Transverse colon (tissue), 4 donors: ENCODE data around the gene DHRS7C. TPM values are rescaled to one million over a fixed set of nuclear protein-coding genes. Genes with fewer than 3 reads are reported as not detected.

Experiments used
- DNase-seq: peaks from one replicate; pipeline ENCODE4 v3.0.0-alpha.2; 2019
- H3K27ac ChIP-seq, 4 donors: fragments of 200-600 bp; sonication (generic); 2 replicates each; pipeline ENCODE4 v1.5.1; 2016 to 2018; ENCODE audit warnings: inconsistent platforms in 4 of 4
- H3K27me3 ChIP-seq: fragments of 200-600 bp; sonication (generic); 2 replicates; pipeline ENCODE4 v1.5.1; 2017; ENCODE audit warnings: inconsistent platforms
- H3K36me3 ChIP-seq, 4 donors: fragments of 200-600 bp; sonication (generic); 2 replicates each; pipeline ENCODE4 v1.5.1; 2017 to 2019; ENCODE audit warnings: inconsistent platforms in 4 of 4
- H3K4me1 ChIP-seq, 4 donors: fragments of 200-600 bp; sonication (generic); 2 replicates each; pipeline ENCODE4 v1.5.1; 2017 to 2020; ENCODE audit warnings: inconsistent platforms in 4 of 4
- H3K4me3 ChIP-seq, 4 donors: fragments of 200-600 bp; sonication (generic); 1 replicate in 1 of 4; 2 replicates in 3 of 4; pipeline versions ENCODE4 v1.5.1 to v1.6.1; 2017 to 2019; ENCODE audit warnings: inconsistent platforms in 4 of 4
- H3K9me3 ChIP-seq, 2 donors: fragments of 200-600 bp; sonication (generic); 2 replicates each; pipeline ENCODE4 v1.5.1; 2017 to 2019; ENCODE audit warnings: inconsistent platforms in 2 of 2
- EP300 ChIP-seq: sonication (generic); formaldehyde crosslinking; IDR thresholded peaks from one replicate; pipeline ENCODE4 v1.6.1; 2017; ENCODE audit warnings: antibody characterized with exemption, low read depth
- POLR2A ChIP-seq: fragments of 450-650 bp; IDR thresholded peaks from one replicate; pipeline ENCODE4 v1.6.1; 2016; ENCODE audit warnings: antibody characterized with exemption, mild to moderate bottlenecking, moderate library complexity
- POLR2AphosphoS5 ChIP-seq, 3 donors: sonication (generic); formaldehyde crosslinking; IDR thresholded peaks; one replicate each; pipeline ENCODE4 v1.6.1; 2016; ENCODE audit warnings: antibody characterized with exemption in 3 of 3
- WGBS, 2 donors: methylation state at CpG; one replicate each; pipeline ENCODE4 v1.1.5; 2018; ENCODE audit warnings: low coverage in 1 of 2; 5-methylcytosine and 5-hydroxymethylcytosine counted together
- in situ Hi-C, 4 donors: fragments of 200-750 bp; cut with MboI; loops; one replicate each; pipeline versions ENCODE4 v1.15.0 to v1.15.1; 2017; ENCODE audit warnings: low sequenced_read_pairs in 3 of 4, low pct_ligation_motif_present in 1 of 4, low pct_unique_long_range_greater_than_20kb in 1 of 4
- intact Hi-C: fragments of 100-400 bp; cut with DNase I; formaldehyde crosslinking; loops from one replicate; pipeline ENCODE4 v1.15.1; 2023; ENCODE audit warnings: low total_unique reads
- total RNA-seq, 4 donors: library from RNA; depleted of rRNA; stranded (reverse); fragments of >200 nt; gene quantifications; one replicate each; pipeline ENCODE4 v1.1.0, GENCODE V29; 2016
- TF ChIP-seq, protein P1 (sequence below), 5 experiments: fragments of 200-600 bp in 3 of 5; fragments of 450-650 bp in 2 of 5; sonication (generic) in 3 of 5; IDR thresholded peaks; 1 replicate in 2 of 5; 2 replicates in 3 of 5; pipeline ENCODE4 v1.5.1; 2016 to 2017; ENCODE audit warnings: antibody characterized with exemption in 5 of 5, inconsistent platforms in 3 of 5, mild to moderate bottlenecking in 2 of 5, moderate library complexity in 1 of 5

The DHRS7C gene
- total RNA-seq, 4 donors from 2014 or later: not detected

DNA sequence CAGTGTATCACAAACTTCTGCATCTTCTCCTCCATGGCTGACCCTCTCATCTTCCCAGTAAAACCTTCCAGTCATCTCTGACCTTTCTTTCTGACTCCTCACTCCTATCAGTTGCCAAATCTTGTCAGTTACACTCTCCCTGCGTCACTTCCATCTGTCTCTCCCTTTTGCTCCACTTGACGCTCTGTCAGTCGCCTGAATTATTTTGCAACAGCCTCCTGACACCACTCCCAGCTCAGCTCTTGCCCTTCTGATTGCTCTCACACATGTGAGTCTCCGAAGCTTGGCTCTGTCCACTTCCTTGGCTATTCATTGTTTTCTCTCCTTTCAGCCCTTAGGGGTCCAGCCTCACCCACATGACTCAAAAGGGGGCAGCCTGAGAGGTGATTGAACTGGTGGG lies 27.7 kb downstream of the DHRS7C start:
- Histone ChIP-seq H3K4me1 (no peaks in the 10 kb centered on the region), H3K36me3 (no peaks in the 10 kb centered on the region), H3K4me3 (no peak overlapping the region), H3K27me3 (no peaks in the 10 kb centered on the region), H3K27ac (no peak overlapping the region), H3K9me3 (no peaks in the 10 kb centered on the region)
- DNase-seq: no peak
- intact Hi-C loops (no loop called here), in situ Hi-C loops (no loop called here)
- 50 to 56% methylated on average over 4 of the region's 4 CpGs for WGBS, 2 donors
- no peak for TF ChIP-seq POLR2A
- no peak for TF ChIP-seq POLR2AphosphoS5 (IDR thresholded peaks at IDR 0.05)
- TF ChIP-seq, protein P1, sequence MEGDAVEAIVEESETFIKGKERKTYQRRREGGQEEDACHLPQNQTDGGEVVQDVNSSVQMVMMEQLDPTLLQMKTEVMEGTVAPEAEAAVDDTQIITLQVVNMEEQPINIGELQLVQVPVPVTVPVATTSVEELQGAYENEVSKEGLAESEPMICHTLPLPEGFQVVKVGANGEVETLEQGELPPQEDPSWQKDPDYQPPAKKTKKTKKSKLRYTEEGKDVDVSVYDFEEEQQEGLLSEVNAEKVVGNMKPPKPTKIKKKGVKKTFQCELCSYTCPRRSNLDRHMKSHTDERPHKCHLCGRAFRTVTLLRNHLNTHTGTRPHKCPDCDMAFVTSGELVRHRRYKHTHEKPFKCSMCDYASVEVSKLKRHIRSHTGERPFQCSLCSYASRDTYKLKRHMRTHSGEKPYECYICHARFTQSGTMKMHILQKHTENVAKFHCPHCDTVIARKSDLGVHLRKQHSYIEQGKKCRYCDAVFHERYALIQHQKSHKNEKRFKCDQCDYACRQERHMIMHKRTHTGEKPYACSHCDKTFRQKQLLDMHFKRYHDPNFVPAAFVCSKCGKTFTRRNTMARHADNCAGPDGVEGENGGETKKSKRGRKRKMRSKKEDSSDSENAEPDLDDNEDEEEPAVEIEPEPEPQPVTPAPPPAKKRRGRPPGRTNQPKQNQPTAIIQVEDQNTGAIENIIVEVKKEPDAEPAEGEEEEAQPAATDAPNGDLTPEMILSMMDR (IDR thresholded peaks at IDR 0.05): no peak
- no peak for TF ChIP-seq EP300

DNA sequence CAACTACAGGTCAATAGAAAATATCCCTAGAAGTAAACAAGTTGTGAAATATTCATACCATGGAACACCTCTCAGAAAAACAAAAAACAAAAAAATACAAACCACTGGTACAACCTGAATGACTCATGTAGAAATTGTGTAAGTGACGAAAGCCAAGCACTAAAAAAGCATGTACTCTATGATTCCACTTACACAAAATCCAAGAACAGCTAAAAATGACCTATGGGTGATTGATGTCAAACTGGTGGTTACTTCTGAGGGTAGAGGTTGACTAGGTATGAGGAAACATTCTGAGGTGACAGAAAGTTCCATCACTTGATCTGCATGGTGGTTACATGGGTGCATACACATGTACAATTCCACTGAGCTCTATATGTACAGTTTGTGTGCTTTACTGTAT lies 31.1 kb downstream of the DHRS7C start:
- WGBS, 2 donors: 57 to 68% methylated on average over 1 of the region's 1 CpG
- in situ Hi-C loops (no loop called here), intact Hi-C loops (no loop called here)
- H3K4me3 ChIP-seq: no peak overlapping the region
- no peaks in the 10 kb centered on the region for H3K9me3 ChIP-seq
- H3K27ac ChIP-seq: no peak overlapping the region
- H3K4me1 ChIP-seq: no peaks in the 10 kb centered on the region
- no peak for DNase-seq
- H3K27me3 ChIP-seq: no peaks in the 10 kb centered on the region
- no peak for TF ChIP-seq POLR2AphosphoS5 (IDR thresholded peaks at IDR 0.05)
- TF ChIP-seq, protein P1 (IDR thresholded peaks at IDR 0.05): no peak
- no peaks in the 10 kb centered on the region for H3K36me3 ChIP-seq

DNA sequence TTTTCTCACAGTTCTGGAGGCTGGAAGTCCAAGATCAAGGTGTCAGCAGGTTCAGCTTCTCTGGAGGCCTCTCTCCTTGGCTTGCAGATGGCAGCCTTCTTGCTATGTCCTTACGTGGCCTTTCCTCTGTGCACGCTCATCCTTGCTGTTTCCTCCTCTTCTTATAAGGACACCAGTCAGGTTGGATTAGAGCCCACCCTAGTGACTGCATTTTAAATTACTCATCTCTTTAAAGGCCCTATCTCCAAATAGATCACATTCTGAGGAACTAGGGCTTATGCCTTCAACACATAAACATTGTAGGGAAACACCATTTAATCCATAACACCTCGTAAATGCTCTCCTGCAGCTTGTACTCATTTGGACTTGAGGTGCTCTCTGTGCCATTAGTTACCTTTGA lies 36.3 kb downstream of the DHRS7C start:
- DNase-seq: no peak
- no peaks in the 10 kb centered on the region for H3K36me3 ChIP-seq
- H3K27ac ChIP-seq: no peak overlapping the region
- no peaks in the 10 kb centered on the region for H3K9me3 ChIP-seq
- H3K4me1 ChIP-seq: no peaks in the 10 kb centered on the region
- peaks cover 6% of the 10 kb centered on the region for H3K27me3 ChIP-seq
- in situ Hi-C loops: no loop called here
- H3K4me3 ChIP-seq: no peak overlapping the region
- TF ChIP-seq, protein P1 (IDR thresholded peaks at IDR 0.05): no peak
- no peak for TF ChIP-seq POLR2A
- no peak for TF ChIP-seq POLR2AphosphoS5 (IDR thresholded peaks at IDR 0.05)
- TF ChIP-seq EP300: no peak
- WGBS, 2 donors: 71 to 79% methylated on average over 2 to 3 of the region's 3 CpGs
- intact Hi-C loops: no loop called here

DNA sequence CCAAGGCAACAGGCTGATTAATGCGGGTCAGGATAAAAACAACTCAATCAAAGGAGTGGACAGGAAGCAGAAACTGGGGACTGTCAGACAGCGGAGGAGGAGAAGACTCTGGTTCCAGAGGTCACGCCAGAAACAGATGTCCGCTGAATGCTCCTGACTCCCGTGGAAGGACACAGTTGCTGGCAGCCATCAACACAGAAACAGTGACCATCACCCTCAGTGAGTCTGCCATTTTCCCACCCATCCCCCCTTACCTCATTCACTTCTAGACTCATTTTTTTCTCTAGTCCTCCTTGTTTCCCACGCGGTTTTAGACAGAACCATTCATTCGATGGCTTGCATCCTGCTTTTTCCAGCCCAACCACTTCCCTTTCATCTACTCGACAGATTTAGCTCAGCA lies 40.9 kb downstream of the DHRS7C start:
- WGBS, 2 donors: 67% methylated on average over 9 of the region's 9 CpGs; no CpG with 5 or more reads in 1 of the 2 donors
- in situ Hi-C loops: no loop called here
- no peak for DNase-seq

More for the DNA sequence above, 40.9 kb downstream of the DHRS7C start:
- Histone ChIP-seq H3K9me3 (no peaks in the 10 kb centered on the region), H3K4me3 (no peak overlapping the region), H3K36me3 (no peaks in the 10 kb centered on the region), H3K27me3 (peaks cover 6% of the 10 kb centered on the region), H3K27ac (no peak overlapping the region), H3K4me1 (no peaks in the 10 kb centered on the region)
- intact Hi-C loops: no loop called here
- TF ChIP-seq POLR2AphosphoS5 (IDR thresholded peaks at IDR 0.05) (no peak), POLR2A (no peak), EP300 (no peak)
- TF ChIP-seq, protein P1 (IDR thresholded peaks at IDR 0.05): no peak
